ENCODE data around the gene COPB2. TPM values are rescaled to one million over a fixed set of nuclear protein-coding genes. Genes with fewer than 3 reads are reported as not detected.

COPB2 gene
- total and polyA plus RNA-seq, 8 donors, result 23.1 to 141 (median 56.0) TPM

- Histone ChIP-seq H3K36me3 (peaks cover 74 to 100% (median 100%) of the 10 kb centered on the region in 4 donors), H3K27me3 (no peaks in the 10 kb centered on the region), H3K4me3 (no peak overlapping the region), H3K27ac (no peak overlapping the region), H3K9me3 (no peaks in the 10 kb centered on the region), H3K4me1 (peaks cover 0 to 4% (median 0%) of the 10 kb centered on the region in 4 donors)
- intact Hi-C loops (cut with DNase I; ENCODE audit: low total_unique reads), result no loop called here
- DNase-seq, result peak in 1 of 2 donors; percentile 72
- 69 to 84% (median 71%) methylated on average over 3 of the region's 3 CpGs for WGBS, 5 donors
- TF ChIP-seq POLR2AphosphoS5 (IDR thresholded peaks at IDR 0.05) (peak in 1 of 3 donors; percentile 16), POLR2A (IDR thresholded peaks at IDR 0.05) (no peak), CTCF (IDR thresholded peaks at IDR 0.05) (peak in 3 of 7 experiments; percentile 25 to 39 (median 33))
Measured at GRCh38 chr3:139353920-139354556, 35.4 kb downstream of the COPB2 start.

GRCh38 chr3:139346771-139347170 is 42.7 kb downstream of the COPB2 start:
- Histone ChIP-seq H3K36me3 (peaks cover 30 to 61% (median 56%) of the 10 kb centered on the region in 4 donors), H3K9me3 (no peaks in the 10 kb centered on the region), H3K27me3 (no peaks in the 10 kb centered on the region), H3K4me3 (no peak overlapping the region), H3K4me1 (peaks cover 8 to 35% (median 30%) of the 10 kb centered on the region in 4 donors), H3K27ac (no peak overlapping the region)
- TF ChIP-seq POLR2A (IDR thresholded peaks at IDR 0.05), result no peak
- TF ChIP-seq CTCF (IDR thresholded peaks at IDR 0.05), result no peak
- TF ChIP-seq POLR2AphosphoS5 (IDR thresholded peaks at IDR 0.05), result no peak
- no peak for TF ChIP-seq EP300 (IDR thresholded peaks at IDR 0.05)
- no peak for DNase-seq
- intact Hi-C loops (cut with DNase I; ENCODE audit: low total_unique reads), result no loop called here
- 74 to 87% (median 82%) methylated on average over 2 of the region's 2 CpGs for WGBS, 5 donors

GRCh38 chr3:139343895-139344856 is 45.3 kb downstream of the COPB2 start, which contains the start of gene MRPS22:
Gene MRPS22, plus strand, starts transcription at chr3:139344020. Its CDS starts 7 bp downstream, at chr3:139344027.
- TF ChIP-seq EP300 (IDR thresholded peaks at IDR 0.05) (no peak), POLR2AphosphoS5 (IDR thresholded peaks at IDR 0.05) (peak; percentile 40 to 74 (median 57))
- Histone ChIP-seq H3K4me3 (peak within 1 kb of the TSS; percentile 69 to 92 (median 81)), H3K27me3 (no peaks in the 10 kb centered on the region), H3K9me3 (no peaks in the 10 kb centered on the region), H3K36me3 (peaks cover 12 to 35% (median 30%) of the 10 kb centered on the region in 4 donors), H3K4me1 (peaks cover 8 to 35% (median 30%) of the 10 kb centered on the region in 4 donors), H3K27ac (peak within 1 kb of the TSS; percentile 83 to 88 (median 85))
- peak; percentile 79 to 95 for DNase-seq
- intact Hi-C loops (cut with DNase I; ENCODE audit: low total_unique reads), result no loop called here
- 0 to 1% (median 0%) methylated on average over 32 to 37 of the region's 37 CpGs for WGBS, 5 donors

- no peaks in the 10 kb centered on the region for H3K9me3 ChIP-seq
Measured at GRCh38 chr3:139342054-139342453, 47.4 kb downstream of the COPB2 start.

More at GRCh38 chr3:139342054-139342453, 47.4 kb downstream of the COPB2 start:
- Histone ChIP-seq H3K36me3 (peaks cover 4 to 13% (median 9%) of the 10 kb centered on the region in 4 donors), H3K4me3 (no peak overlapping the region), H3K27me3 (no peaks in the 10 kb centered on the region), H3K27ac (no peak overlapping the region), H3K4me1 (peaks cover 8 to 31% (median 28%) of the 10 kb centered on the region in 4 donors)
- intact Hi-C loops (cut with DNase I; ENCODE audit: low total_unique reads), result no loop called here
- no peak for TF ChIP-seq CTCF (IDR thresholded peaks at IDR 0.05)
- TF ChIP-seq EP300 (IDR thresholded peaks at IDR 0.05), result no peak
- no peak for TF ChIP-seq POLR2A (IDR thresholded peaks at IDR 0.05)
- no peak for TF ChIP-seq POLR2AphosphoS5 (IDR thresholded peaks at IDR 0.05)
- DNase-seq, result no peak
